Measurements from ENCODE around the gene RRAD.
A peak's percentile ranks its signal among the peaks of the same experiment; 100 is the strongest.
"Not testable (repeated sequence)": the region's sequence is repeated elsewhere in the genome, so short reads cannot be mapped to it uniquely, and the experiment has no call there.

RRAD gene

GRCh38 chr16:66925322-66925840, at the start of gene RRAD:
RRAD (minus strand) TSS chr16:66925535; CDS start chr16:66925179, 356 bp downstream.
- no peak for DNase-seq

GRCh38 chr16:66974932-66975246, 49.6 kb upstream of the RRAD start:
- DNase-seq, result not testable (repeated sequence)

GRCh38 chr16:66974156-66974931, 49.0 kb upstream of the RRAD start:
- DNase-seq, result not testable (repeated sequence)

GRCh38 chr16:66973716-66974115, 48.4 kb upstream of the RRAD start:
- DNase-seq, result no peak

GRCh38 chr16:66972983-66973382, 47.6 kb upstream of the RRAD start:
- DNase-seq, result no peak

- peak; percentile 52 for DNase-seq
These were observed 45.7 kb upstream of the RRAD start for GRCh38 chr16:66970775-66971720.

- no peak for DNase-seq
These were observed 43.5 kb upstream of the RRAD start for GRCh38 chr16:66968847-66969246.

- DNase-seq, result no peak
These were observed 38.7 kb upstream of the RRAD start for GRCh38 chr16:66964049-66964448.

GRCh38 chr16:66961914-66962313, 36.6 kb upstream of the RRAD start:
- no peak for DNase-seq

GRCh38 chr16:66961065-66961744, 35.9 kb upstream of the RRAD start, which contains the start of gene CES3:
CES3 (plus strand) TSS chr16:66961266; CDS start chr16:66961308, 42 bp downstream.
- DNase-seq, result peak; percentile 57

GRCh38 chr16:66960270-66960669, 34.9 kb upstream of the RRAD start:
- no peak for DNase-seq

GRCh38 chr16:66959704-66960161, 34.4 kb upstream of the RRAD start:
- DNase-seq, result no peak

GRCh38 chr16:66958857-66959703, 33.7 kb upstream of the RRAD start:
- DNase-seq, result no peak

GRCh38 chr16:66956154-66956457, 30.8 kb upstream of the RRAD start:
- DNase-seq, result not testable (repeated sequence)

- DNase-seq, result not testable (repeated sequence)
These were observed 30.2 kb upstream of the RRAD start for GRCh38 chr16:66955363-66956153.

- peak; percentile 68 for DNase-seq
These were observed 28.8 kb upstream of the RRAD start for GRCh38 chr16:66954097-66954659.

- no peak for DNase-seq
These were observed 28.2 kb upstream of the RRAD start for GRCh38 chr16:66953462-66954096.

GRCh38 chr16:66952430-66953110, 27.2 kb upstream of the RRAD start:
- DNase-seq, result no peak

- DNase-seq, result no peak
These were observed 25.8 kb upstream of the RRAD start for GRCh38 chr16:66950971-66951790.

Data from fibroblast of skin of right biceps (primary cell).